Measurements from ENCODE around the gene EMC1.
"Not testable (repeated sequence)": the region's sequence is repeated elsewhere in the genome, so short reads cannot be mapped to it uniquely, and the experiment has no call there.

The EMC1 gene

DNA sequence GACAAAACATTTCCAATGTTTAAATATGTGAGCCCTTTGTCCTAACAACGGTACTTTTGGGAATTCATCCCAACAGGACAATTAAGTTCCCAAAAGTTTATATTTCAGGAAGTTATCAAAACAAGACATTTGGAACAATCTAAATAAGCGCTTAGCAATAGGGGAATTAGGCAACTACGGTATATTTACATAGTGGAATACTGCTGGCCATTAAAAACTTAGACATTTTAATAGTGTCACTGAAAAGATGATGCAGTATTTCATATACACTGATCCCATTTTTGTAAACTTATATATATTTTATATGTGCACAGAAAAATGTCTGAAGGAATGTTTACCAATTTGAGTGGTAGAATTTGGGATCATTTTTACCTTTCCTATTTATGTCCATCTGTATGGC lies 62.1 kb downstream of the EMC1 start:
- no peak for DNase-seq (ENCODE audit: low read depth)

DNA sequence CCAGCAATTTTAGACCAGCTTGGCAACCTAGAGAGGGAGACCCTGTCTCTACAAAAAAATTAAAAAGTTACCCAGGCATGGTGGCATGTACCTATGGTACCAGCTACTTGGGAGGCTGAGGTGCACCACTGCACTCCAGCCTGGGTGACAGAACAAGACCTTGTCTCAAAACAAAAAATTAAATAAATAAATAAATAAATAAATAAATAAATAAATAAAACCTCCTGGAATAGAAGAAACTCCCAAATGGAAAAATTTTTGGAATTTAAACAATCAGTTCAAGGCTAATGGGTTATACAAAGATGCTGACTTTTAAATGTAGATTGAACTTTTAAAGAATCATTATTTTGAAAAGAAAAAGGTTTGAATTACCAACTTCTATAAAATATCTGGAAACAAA lies 63.5 kb downstream of the EMC1 start:
- no peak for DNase-seq (ENCODE audit: low read depth)

DNA sequence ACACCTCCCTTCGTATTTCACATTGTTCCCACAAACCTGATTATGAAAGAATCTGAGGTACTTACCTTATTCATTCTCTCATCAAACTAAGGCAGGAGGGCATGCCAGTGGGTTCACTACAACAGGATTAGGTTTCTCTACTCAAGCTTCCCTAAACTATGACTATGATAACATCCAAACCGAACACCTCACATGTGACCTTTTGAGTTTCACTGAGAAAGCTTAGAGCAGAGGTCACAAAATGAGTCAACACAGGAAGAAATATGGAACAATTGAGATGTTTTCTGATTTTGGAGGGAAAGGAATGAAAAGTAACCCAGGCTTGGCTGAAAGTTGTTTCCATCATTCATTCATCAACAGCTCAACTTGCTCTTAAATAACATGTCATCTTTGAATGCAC lies 65.3 kb downstream of the EMC1 start:
- no peak for DNase-seq (ENCODE audit: low read depth)

DNA sequence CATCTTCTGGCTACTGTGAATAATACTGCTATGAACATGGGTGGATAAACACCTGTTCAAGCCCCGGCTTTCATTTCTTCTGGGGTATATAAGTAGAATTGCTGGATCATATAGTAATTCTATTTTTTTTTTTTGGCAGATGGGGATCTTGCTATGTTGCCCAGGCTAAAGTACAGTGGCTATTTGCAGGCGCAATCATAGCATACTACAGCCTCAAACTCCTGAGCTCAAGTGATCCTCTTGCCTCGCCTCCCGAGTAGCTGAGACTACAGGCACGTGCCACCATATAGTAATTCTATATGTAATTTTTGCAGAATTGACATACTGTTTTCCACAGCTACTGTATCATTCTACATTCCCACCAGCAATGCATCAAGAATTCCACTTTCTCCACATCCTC lies 69.1 kb downstream of the EMC1 start:
- no peak for DNase-seq (ENCODE audit: low read depth)

DNA sequence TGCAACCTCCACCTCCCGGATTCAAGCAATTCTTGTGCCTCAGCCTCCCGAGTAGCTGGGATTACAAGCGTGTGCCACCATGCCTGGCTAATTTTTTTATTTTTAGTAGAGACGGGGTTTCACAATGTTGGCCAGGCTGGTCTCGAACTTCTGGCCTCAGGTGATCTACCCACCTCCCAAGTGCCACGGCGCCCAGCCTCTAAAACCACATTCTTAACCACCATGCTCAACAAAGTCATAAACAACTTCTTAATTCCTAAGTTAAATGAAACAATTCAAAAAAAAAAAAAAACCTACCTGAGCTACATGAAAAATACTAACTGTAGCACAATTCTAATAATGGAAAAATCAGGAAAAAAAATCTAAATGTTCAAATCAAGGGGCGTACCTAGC lies 71.1 kb downstream of the EMC1 start:
- not testable (repeated sequence) for DNase-seq (ENCODE audit: low read depth)

DNA sequence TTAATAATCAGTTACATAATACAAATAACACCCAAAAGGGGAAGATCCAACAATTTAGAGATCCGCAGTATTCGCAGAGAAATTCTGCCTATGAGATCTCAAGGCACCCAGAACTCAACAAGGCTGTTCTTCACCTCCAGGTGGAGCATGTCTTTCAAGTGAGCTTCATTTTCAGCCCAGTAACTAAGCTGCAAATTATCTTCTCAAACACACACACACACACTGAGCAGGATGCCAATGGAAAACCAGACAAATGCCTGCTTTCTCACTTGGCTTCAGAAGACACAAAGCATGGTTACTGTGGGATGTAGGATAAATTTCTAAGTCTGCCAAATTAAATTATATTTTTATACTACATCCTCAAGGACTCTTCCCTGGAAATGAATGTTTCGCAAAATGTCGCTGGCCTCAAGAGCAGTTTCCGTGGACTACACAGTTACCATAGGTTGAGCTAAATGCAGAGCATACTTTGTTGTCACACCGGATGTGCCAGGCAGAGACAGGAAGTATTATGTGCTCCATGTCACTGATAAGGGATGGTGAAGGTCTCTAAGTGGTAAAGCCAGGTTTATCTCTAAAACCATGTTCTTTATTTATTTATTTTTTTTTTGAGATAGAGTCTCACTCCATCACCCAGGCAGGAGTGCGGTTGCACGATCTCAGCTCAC lies 71.6 kb downstream of the EMC1 start:
- DNase-seq (ENCODE audit: low read depth): peak; percentile 4

DNA sequence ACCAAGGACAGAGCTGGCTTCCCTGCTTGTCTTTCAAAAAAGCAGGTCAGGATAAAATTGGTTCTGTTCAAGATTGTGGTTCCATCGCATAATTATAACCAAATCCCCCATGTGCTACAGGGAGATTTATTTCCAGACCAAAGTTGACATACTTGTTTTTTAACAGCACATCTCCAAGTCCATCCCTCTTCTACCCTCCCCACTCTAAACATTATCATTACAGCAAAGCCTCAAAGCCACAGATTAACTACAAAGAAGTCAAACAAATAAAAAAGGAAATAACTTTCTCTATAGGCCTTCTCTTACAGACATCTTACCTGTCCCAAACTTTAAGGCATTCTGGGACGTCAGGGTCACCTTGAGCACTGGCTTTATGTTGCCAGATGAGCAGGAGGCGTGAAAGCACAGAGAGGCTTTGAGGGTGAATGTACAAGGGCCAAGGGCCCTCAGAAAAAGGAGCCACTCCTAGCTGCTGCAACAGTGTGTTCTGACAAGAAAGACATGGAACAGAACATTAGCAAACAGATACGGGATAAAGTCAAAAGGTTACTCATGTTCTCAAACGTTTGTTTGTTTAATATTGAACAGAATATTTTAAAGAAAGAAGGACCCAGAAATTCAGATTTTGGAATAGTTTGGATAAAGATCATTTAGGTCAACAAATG lies 72.5 kb downstream of the EMC1 start:
- no peak for DNase-seq (ENCODE audit: low read depth)

DNA sequence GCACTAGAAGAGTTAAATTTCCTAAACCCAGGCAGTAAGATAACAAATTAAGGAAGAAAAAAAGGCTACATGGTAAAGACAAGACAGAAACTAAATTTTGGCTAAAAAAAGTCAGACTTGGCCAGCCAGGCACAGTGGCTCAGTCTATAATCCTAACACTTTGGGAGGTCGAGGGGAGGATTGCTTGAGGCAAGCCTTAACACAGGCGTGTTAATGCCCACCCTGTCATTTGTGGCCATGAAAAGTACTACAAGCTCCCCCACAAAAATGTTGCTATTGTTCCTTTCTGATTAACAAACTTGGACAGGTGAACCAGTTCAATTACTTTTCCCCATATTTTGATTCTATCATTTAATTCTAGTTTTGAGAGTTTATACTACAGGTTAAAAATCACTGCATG lies 73.5 kb downstream of the EMC1 start:
- no peak for DNase-seq (ENCODE audit: low read depth)

DNA sequence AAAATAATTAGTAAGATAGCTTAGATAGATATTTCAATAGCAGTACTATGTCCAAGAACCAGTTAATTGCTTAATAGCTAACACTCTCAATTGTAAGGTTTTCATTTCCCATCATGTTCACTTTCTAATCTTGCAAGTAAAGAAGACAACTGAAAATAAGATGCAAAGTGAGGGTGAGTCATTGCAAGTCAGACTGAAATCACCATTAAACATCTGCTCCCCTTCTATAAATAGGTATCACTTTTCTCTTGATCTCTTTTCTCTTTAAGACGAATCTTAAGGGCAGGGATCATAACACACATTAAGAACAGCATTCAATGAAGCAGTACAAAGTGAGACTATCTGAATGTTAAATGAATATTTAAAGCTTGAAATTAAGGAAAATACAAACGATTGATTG lies 81.7 kb downstream of the EMC1 start:
- no peak for DNase-seq (ENCODE audit: low read depth)

DNA sequence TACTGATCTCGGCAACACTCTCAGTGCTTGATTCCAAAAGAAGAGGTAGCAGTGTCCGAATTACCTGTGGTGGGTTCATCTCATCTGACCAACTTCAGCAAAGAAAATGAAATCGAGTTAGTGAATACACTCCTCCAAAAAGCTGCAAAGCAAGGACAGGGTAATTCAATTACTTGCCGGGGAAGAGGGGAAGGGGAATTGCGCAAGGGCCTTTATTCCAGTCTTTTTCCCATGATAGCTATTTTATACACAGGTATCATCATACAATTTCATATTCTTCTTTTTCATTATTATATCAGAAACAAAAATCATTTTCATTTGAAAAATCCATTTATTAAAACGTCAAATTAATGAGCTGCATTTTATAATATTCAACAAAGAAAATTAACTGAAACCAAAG lies 84.2 kb downstream of the EMC1 start:
- DNase-seq (ENCODE audit: low read depth): no peak

DNA sequence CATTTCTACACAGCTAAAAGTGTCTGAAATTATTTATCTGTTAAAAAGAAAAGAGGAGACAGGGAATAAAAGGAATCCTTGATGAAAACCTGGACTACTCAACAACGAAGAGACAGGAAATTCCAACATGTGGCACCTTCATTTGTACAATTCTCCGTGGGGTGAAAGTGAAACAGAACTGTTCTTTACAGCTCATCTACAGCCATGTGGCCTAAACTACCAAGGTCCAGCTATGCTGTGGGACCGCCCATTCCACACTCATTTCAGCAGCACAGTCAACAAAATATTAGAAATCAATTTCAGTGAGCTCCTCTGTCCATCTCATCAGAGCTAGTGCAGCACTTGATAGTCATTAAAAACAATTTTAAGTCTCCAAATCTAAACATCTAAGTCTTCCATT lies 85.3 kb downstream of the EMC1 start:
- DNase-seq (ENCODE audit: low read depth): no peak

Measured in stimulated activated CD8-positive, alpha-beta memory T cell treated with anti-CD3 and anti-CD28 coated beads, Interleukin-12 subunit alpha, Interleukin-12 subunit beta, amount 100 ng/mL, for 1 hour (primary cell).